ENCODE measurements around the gene SFMBT1. TPM values are rescaled to one million over a fixed set of nuclear protein-coding genes. Genes with fewer than 3 reads are reported as not detected.

Gene SFMBT1, protein sequence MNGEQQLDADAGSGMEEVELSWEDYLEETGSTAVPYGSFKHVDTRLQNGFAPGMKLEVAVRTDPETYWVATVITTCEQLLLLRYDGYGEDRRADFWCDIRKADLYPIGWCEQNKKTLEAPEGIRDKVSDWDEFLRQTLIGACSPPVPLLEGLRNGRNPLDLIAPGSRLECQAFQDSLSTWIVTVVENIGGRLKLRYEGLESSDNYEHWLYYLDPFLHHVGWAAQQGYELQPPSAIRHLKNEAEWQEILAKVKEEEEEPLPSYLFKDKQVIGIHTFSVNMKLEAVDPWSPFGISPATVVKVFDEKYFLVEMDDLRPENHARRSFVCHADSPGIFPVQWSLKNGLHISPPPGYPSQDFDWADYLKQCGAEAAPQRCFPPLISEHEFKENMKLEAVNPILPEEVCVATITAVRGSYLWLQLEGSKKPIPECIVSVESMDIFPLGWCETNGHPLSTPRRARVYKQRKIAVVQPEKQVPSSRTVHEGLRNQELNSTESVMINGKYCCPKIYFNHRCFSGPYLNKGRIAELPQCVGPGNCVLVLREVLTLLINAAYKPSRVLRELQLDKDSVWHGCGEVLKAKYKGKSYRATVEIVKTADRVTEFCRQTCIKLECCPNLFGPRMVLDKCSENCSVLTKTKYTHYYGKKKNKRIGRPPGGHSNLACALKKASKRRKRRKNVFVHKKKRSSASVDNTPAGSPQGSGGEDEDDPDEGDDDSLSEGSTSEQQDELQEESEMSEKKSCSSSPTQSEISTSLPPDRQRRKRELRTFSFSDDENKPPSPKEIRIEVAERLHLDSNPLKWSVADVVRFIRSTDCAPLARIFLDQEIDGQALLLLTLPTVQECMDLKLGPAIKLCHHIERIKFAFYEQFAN
- 10 to 100 TPM; 13.7 to 18.8 (median 15.5) TPM for total RNA-seq
- polyA plus RNA-seq = 1 to 10 TPM; 3.4 to 9.6 TPM
- long read RNA-seq, donor 1, partial matches to known transcripts = 14 of 31 reads
- long read RNA-seq, donor 1, other reads (novel, unspliced or antisense) = 17 of 31 reads
- long read RNA-seq, donor 2, full-length matches to known transcripts = 3 of 41 reads
- long read RNA-seq, donor 2, partial matches to known transcripts = 24 of 41 reads
- long read RNA-seq, donor 2, other reads (novel, unspliced or antisense) = 14 of 41 reads
- long read RNA-seq, donor 3, full-length matches to known transcripts = 3 of 30 reads
- long read RNA-seq, donor 3, partial matches to known transcripts = 19 of 30 reads
- long read RNA-seq, donor 3, other reads (novel, unspliced or antisense) = 8 of 30 reads

- no peaks in the 10 kb centered on the region for H3K27me3 ChIP-seq
- DNase-seq = peak; percentile 61 to 87 (median 77)
- no peaks in the 10 kb centered on the region for H3K36me3 ChIP-seq
- 1% methylated on average over 56 to 117 of the region's 117 CpGs for WGBS, 4 donors
- peaks cover 0 to 32% (median 17%) of the 10 kb centered on the region in 12 donors for H3K4me1 ChIP-seq
- H3K9me3 ChIP-seq = no peaks in the 10 kb centered on the region
- peak; percentile 39 to 82 (median 78) for ATAC-seq
- intact Hi-C loops (cut with DNase I) = loop anchor here in 1 of 10 donors (10.0 kb wide), 1 partner anchor 111 kb away; no protein-coding TSS in a partner anchor
- H3K27ac ChIP-seq = peak within 1 kb of the TSS; percentile 76 to 96 (median 92)
- peak within 1 kb of the TSS; percentile 74 to 99 (median 95) for H3K4me3 ChIP-seq
- no peak for TF ChIP-seq CTCF (IDR thresholded peaks at IDR 0.05)
- TF ChIP-seq POLR2A (IDR thresholded peaks at IDR 0.05) = peak in 1 of 2 donors; percentile 24
These were observed at the start of gene SFMBT1 for GRCh38 chr3:53045518-53046170. Gene SFMBT1 (minus strand): TSS chr3:53046073. CDS start chr3:52969128, 76,945 bp downstream.

DNA sequence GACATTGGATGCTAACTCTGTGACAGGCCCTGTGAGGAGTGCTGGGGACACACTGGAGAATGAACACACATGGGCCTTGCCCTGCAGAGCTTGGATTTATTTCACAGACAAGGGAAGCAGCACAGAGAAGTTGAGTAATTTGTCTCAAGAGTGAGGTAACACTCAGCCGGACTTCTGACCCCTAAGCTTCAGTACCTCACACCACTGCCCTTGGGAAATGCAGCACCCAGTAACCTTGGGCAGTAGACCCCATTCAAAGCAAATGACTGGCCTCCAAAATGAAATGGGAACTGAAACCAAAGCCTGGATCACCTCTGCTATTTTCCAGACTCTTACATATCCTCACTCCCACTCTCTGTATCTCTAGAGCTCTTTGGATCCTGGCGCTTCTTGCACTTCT is 47.1 kb upstream of the SFMBT1 start:
- TF ChIP-seq POLR2A (IDR thresholded peaks at IDR 0.05) (no peak), CTCF (IDR thresholded peaks at IDR 0.05) (no peak)
- ATAC-seq = no peak
- 69 to 85% (median 83%) methylated on average over 2 of the region's 2 CpGs for WGBS, 4 donors
- Histone ChIP-seq H3K36me3 (peaks cover 0 to 86% (median 61%) of the 10 kb centered on the region in 9 donors), H3K4me3 (no peak overlapping the region), H3K27me3 (no peaks in the 10 kb centered on the region), H3K27ac (no peak overlapping the region), H3K9me3 (no peaks in the 10 kb centered on the region), H3K4me1 (peaks cover 0 to 31% (median 16%) of the 10 kb centered on the region in 12 donors)
- intact Hi-C loops (cut with DNase I) = no loop called here
- no peak for DNase-seq

- DNase-seq = no peak
- Histone ChIP-seq H3K4me3 (no peak overlapping the region), H3K4me1 (peaks cover 0 to 31% (median 16%) of the 10 kb centered on the region in 12 donors), H3K36me3 (peaks cover 0 to 84% (median 54%) of the 10 kb centered on the region in 9 donors), H3K9me3 (no peaks in the 10 kb centered on the region), H3K27me3 (no peaks in the 10 kb centered on the region), H3K27ac (no peak overlapping the region)
- WGBS, 4 donors = 93 to 98% (median 97%) methylated on average over 11 of the region's 11 CpGs
- TF ChIP-seq CTCF (IDR thresholded peaks at IDR 0.05) = no peak
- no peak for TF ChIP-seq POLR2A (IDR thresholded peaks at IDR 0.05)
- no peak for ATAC-seq
- intact Hi-C loops (cut with DNase I) = no loop called here
These were observed 46.3 kb upstream of the SFMBT1 start for GRCh38 chr3:53092216-53092615.

All from heart left ventricle (tissue), 16 donors.